Caki2 (cell line): ENCODE results near the gene KIF5C. TPM values are rescaled to one million over a fixed set of nuclear protein-coding genes. Genes with fewer than 3 reads are reported as not detected.
A peak's percentile ranks its signal among the peaks of the same experiment; 100 is the strongest.

Source experiments
- DNase-seq: peaks from one replicate; pipeline ENCODE4 v3.0.0-alpha.2; 2015; ENCODE audit warnings: low read depth
- in situ Hi-C: cut with HindIII; loops from 2 replicates; pipeline ENCODE4 v1.10.0; 2016; ENCODE audit warnings: low sequenced_read_pairs, low pct_unique_long_range_greater_than_20kb, mixed read lengths
- total RNA-seq: library from RNA; depleted of rRNA; stranded (reverse); fragments of >200 nt; shearing (Covaris generic); gene quantifications from 2 replicates; pipeline ENCODE4 v1.2.3, GENCODE V29; 2014; ENCODE audit warnings: low replicate concordance

The KIF5C gene
- total RNA-seq, 1 experiment from 2014 or later = not detected

DNA sequence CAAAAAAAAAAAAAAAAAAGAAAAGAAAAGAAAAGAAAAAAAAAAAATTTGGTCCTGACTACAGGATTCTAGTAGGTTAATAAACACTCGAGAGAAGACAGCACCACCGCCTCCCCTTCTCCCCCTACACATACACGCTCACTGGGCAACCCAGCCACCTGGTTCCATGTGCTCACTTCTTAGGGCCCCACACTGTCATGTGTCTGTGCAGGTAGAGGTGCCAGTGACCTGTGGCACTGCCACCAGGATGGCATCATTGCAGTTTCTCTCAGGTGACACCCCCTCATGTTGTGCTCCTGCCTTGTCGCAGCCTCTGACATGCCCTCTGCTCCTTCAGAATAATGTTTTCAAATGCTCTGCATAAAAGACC is 123.8 kb downstream of the KIF5C start:
- no peak for DNase-seq
- in situ Hi-C loops = no loop called here

- in situ Hi-C loops = no loop called here
- no peak for DNase-seq
Measured at GRCh38 chr2:148999451-148999921, 124.5 kb downstream of the KIF5C start.

DNA sequence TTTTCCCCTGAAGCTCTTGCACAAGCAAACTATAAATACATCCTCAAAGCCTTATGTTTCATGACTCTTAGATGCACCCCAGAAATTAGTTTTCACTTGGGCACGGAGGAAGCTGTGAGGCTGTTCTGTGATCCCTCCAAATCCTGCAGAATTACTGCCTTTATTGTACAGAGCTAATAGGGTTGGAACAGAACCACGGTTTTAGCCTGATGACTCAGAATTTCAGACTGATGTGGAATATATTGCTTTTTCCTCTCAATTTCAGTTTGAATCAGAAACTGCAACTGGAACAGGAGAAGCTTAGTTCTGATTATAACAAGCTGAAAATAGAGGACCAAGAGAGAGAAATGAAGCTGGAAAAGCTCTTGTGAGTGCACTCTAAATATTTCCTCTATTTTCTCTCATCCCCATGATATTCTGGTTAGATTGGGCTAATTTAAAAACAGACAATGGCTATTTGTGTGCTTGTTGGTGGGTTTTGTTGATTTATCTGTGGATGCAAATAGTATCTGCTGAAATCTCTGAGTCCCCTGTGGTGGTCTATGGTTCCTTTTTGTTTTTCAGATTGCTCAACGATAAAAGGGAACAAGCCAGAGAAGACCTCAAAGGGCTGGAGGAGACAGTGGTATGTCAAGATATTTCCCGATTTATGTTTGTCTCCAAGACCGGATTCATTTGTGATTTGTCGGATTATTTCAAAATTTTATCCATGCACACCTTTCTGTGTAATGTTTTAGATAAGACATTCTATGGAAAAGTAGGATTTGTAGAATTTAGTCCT is 125.3 kb downstream of the KIF5C start:
- DNase-seq = no peak

DNA sequence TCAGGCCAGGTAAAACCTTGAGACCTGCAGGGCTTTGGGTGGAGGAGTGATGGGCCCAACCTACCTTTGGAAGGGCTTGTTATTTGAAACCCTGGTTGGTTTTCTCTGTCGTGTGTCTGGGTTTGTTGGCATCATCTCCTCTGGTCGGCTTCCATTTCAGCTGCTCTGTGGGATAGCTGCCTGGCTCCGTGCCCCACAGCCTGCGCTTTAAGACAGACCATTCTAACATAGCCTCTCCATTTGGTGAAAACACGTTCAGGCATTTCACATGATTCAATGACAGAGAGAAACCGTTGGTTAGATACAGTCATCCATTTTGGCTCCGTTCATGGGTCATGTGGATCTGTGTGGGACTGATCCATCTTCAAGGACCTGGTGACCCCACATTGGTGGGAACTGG is 126.5 kb downstream of the KIF5C start:
- no peak for DNase-seq
- in situ Hi-C loops = no loop called here

More for the DNA sequence above, 125.3 kb downstream of the KIF5C start:
- in situ Hi-C loops = no loop called here

GRCh38 chr2:149002378-149002890 is 127.4 kb downstream of the KIF5C start:
- DNase-seq = no peak
- in situ Hi-C loops = no loop called here

DNA sequence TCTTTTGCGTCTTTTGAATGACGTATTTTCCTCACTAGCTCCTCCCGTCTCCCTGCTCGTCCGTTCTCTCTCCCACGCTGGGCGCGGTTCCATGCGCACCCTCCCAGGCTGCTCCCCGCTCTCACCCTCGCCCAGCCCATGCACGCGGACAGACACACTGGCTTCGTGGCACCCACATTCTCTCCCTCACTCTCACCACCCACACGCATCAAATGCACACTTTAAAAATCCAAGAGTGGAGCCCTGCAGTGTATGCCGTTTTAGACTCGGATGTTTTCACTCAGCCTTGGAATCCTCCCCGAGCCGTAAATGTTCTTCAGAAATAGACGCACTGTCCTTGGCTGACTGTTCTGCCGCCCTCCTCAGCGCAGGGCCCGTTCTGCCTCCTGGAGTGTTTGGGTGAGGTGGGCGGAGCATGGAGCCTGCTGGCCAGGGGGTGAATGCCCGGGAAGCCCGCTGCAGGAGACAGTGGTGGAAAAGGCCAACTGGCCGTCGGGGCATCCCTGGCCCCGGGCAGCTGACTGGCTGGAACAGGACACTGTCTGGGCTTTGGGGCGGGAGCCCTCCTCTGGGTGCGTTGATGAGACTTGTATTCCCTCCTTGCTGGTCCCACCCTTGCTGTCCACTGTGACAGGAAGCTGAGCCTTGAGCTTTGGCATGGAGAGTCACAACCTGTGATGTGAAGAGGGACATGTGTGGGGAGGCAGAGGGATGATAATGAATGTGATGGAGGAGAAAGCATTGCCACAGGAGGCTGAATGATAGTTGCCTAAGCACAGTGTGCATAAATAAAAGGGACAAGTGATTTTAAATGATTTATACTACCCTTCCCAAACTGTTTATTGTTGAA is 128.1 kb downstream of the KIF5C start:
- in situ Hi-C loops = no loop called here
- DNase-seq = no peak

DNA sequence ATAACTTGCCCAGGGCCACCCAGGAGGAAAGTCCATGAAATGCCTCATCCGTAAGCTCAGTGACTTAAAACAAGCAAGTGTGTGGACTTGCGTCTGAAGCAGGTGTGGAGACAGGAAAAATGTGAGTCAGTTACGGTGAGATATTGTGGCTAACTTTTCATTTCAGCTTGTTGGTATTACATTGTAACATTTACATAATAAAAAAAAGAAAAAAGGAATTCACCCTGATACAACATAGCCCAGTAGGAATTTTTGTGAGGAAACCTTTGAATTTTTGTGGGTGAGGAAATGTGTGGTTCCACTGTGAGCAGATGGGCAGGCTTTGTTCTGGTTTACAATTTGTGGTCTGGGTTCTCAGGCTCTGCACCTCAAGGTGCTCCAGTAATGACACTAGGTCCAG is 129.8 kb downstream of the KIF5C start:
- no peak for DNase-seq
- in situ Hi-C loops = no loop called here

- in situ Hi-C loops = no loop called here
- no peak for DNase-seq
Measured at GRCh38 chr2:149005471-149006077, 130.5 kb downstream of the KIF5C start.

DNA sequence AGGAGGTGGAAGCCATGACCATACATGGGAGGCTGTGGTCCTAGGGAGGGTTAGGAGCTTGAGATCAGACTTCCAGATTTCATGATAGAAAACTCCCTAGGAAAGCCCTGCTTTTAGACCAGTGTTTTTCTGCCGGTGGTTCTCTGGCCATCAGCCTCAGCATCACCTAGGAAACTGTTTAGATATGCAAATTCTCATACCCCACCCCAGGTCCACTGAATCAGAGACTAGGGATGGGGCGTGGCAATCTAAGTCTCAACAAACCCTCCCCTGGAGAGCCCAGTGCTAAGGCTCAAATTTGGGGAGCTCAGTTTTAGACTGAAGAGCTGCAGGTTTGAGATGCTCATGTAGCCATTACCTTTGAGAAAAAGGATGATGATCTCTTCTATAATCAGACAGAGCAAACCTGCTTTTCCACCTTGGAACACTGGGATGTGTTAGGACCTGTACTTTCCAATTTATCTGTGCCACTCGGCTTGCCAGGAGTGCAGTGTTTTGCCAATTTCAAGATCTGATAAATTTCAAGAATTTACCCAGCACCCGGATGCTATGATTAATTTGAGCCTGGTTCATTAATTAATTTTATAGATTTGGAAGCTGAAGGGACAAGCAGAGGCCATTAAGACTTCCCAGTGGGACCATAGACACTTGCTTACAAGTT is 132.0 kb downstream of the KIF5C start:
- no peak for DNase-seq
- in situ Hi-C loops = no loop called here

DNA sequence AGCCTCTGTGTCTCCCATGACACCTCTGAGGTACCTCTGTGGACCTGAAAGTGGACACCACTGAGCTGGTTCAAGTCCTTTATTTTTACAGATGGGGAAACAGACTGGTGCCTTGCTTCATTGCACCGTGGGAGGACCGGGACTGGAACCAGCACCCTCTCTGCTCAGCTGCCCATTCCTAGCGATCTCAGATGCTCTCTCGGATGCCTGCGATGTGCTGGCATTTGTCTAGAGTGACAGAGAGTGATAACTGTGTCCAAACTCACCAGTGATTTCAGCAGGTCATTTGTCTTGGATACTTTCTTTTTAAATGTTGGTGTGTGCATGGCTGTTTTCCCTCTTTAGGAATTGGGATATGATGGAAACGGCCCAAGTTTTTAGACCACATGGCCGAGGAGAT is 133.4 kb downstream of the KIF5C start:
- no peak for DNase-seq
- in situ Hi-C loops = no loop called here

DNA sequence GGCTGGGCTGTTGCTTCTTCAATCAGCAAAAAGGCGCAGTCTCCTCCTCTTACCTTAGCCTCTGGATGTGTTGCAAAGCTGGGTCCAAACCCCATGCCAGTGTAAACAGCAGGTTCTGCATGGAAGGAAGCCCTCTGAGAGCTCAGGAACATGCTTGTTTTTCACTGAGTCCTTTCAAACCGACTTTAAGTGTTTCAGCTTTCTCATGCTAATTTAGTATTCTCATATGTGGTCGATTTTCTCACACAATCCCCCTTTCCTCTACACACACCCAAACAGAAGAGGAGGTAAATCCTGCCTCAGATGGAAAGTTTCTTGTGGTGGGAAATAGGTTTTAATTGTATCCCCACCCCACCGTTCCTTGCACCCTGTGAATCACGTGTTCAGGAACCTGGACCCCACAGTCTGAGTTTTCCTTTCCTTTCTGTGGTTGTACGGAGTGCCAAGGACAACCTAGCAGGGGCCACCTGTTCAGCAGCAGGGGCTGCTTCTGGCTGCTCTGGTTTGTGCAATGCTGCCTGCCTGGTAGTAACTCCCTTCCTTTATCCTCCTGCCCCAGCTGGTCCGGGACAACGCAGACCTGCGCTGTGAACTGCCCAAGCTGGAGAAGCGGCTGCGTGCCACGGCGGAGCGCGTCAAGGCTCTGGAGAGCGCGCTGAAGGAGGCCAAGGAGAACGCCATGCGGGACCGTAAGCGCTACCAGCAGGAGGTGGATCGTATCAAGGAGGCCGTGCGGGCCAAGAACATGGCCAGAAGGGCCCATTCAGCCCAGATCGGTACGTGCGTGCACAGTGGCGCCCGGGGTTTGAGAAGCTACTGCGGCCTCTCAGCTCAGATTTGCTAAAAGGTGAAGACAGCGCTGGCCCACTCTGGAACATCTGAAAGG is 134.8 kb downstream of the KIF5C start:
- DNase-seq = no peak
- in situ Hi-C loops = no loop called here

DNA sequence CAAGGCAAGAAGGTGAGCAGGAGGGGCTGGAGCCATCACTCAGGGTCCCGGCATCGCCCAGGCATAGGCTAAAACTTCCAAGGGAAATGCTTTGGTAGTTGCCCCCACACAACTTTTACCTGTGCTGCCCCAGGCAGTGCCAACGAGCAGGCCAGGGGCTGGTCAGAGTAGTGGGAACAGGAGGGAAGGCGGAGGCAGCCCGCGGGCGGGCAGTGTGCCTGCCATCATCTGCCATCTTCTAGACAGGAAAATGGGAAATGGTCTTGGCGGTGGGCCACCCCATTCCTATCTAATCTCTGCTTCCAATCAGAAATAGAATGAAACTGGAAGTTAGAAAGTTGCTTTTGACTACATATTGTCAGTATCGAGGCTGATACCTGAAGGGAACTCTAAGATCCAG is 137.5 kb downstream of the KIF5C start:
- in situ Hi-C loops = no loop called here
- DNase-seq = no peak

- no peak for DNase-seq
- in situ Hi-C loops = no loop called here
Measured at GRCh38 chr2:149015501-149015900, 140.5 kb downstream of the KIF5C start.

- no peak for DNase-seq
- in situ Hi-C loops = no loop called here
Measured at GRCh38 chr2:149015926-149016563, 141.0 kb downstream of the KIF5C start.

DNA sequence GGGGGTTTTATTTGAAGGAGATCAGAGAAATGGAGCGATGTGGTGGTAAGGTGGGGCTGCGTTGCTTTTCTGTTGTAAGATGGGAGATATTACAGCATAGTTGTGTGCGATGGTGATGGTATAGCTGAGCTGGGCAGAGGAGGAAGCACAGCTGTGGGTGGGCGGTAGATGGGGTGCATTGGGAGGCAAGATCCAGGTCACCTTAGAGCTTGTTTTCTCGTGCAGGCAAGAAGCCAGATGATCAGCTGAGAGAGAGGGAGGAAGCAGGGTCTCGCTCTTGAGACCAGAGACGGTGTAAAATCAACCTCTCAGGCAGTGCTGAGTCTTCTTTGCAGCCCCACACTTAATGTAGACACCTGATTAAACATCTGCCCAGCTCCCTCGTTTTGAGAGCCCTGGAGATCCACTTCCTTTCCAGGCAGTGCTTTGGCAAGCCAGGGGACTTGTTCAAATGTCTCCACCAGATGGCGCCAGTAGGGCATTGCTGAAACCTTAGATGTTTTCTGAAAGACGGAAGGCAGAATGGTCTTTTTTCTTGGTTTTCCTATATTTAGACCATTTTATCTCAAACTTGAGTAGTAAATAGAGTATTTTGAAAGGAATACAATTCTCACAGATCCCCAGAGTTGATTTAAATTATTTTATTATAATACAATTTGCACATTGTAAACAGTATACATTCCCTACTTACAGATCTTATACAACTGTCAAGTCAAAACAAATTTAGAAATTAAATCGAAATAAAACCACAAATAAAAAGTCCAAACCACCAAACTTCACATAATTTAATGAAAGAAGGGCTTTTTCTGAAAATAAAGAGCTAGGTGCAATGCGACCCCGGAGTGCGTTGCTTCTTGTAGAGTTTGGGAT is 142.3 kb downstream of the KIF5C start:
- DNase-seq = peak; percentile 53
- in situ Hi-C loops = no loop called here

DNA sequence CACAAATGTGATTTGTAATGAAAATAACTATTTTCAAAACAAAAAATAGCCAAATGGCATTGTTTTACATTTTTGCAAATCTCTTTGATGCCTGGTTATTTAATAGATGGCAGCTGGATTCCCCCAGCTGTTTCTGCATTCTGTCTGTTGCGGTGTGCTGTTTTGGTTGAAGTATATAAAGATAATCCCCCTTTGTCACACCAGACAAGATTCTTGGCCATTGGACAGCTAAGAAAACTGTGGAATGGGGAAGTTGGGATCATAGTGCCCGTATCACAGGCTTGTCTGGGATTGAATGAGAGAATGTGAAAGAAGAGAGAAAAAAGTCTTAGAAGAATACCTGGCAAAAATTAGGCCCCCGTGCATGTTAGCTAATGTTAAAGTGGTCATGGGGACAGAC is 144.0 kb downstream of the KIF5C start:
- in situ Hi-C loops = no loop called here
- no peak for DNase-seq
